HepG2 (cell line): ENCODE results near the gene INAFM2. TPM values are rescaled to one million over a fixed set of nuclear protein-coding genes. Genes with fewer than 3 reads are reported as not detected.

Experiments used
- ATAC-seq: fragments of 200-7000 bp; cut with Tn5 transposase; 3 replicates; pipeline ENCODE4 v1.9.1; 2020; ENCODE audit warnings: mild to moderate bottlenecking, moderate library complexity
- BruUV-seq: library from RNA; stranded (reverse); fragments of 400-500 nt; replicated peaks from 2 replicates; lab custom pipeline; 2021; lab: Mats Ljungman, UMichigan
- CTCF ChIA-PET: fragments of 300-600 bp; formaldehyde crosslinking; extraction: SDS; loops from one replicate; lab custom pipeline; 2021; ENCODE audit warnings: low total read pairs, inconsistent platforms, low intra/inter-chr PET ratio; lab: Yijun Ruan, JAX
- POLR2A ChIA-PET: fragments of 350-600 bp; sonication (Branson Sonifier 250); formaldehyde crosslinking; loops from one replicate; lab custom pipeline; 2020; ENCODE audit warnings: antibody characterized with exemption, inconsistent platforms; lab: Yijun Ruan, JAX
- DNase-seq: peaks from one replicate; pipeline ENCODE4 v3.0.0-alpha.2; 2015; ENCODE audit warnings: low spot score
- FAIRE-seq: peaks from 3 replicates; lab custom pipeline; 2011; peaks lifted over from hg19 to GRCh38; lab: Jason Lieb, UNC
- H2AFZ ChIP-seq: one replicate; pipeline ENCODE4 v1.6.1; 2011; ENCODE audit warnings: low read length, inconsistent platforms
- H3K27ac ChIP-seq: fragments of 300-600 bp; 3 replicates; pipeline ENCODE4 v1.8.0; 2011; ENCODE audit warnings: mixed run types, mild to moderate bottlenecking, mixed read lengths, low read length, inconsistent platforms; ENCODE audit not compliant: insufficient read depth; ENCODE audit errors: extremely low read length
- H3K27me3 ChIP-seq, 2 experiments: fragments of 200-600 bp in 1 of 2; 2 replicates in 1 of 2; 3 replicates in 1 of 2; pipeline versions ENCODE4 v1.6.0 to v1.8.0; 2011; ENCODE audit warnings: low read length in 2 of 2, mild to moderate bottlenecking in 2 of 2, moderate library complexity in 2 of 2, inconsistent platforms in 1 of 2; ENCODE audit not compliant: insufficient read depth in 2 of 2, control insufficient read depth in 1 of 2
- H3K36me3 ChIP-seq, 2 experiments: fragments of 200-600 bp in 1 of 2; replicated peaks in 1 of 2; 2 replicates in 1 of 2; 3 replicates in 1 of 2; pipeline versions ENCODE4 v1.5.1 to v1.8.0; 2011; ENCODE audit warnings: low read length in 2 of 2, inconsistent platforms in 1 of 2; ENCODE audit not compliant: insufficient read depth in 2 of 2, control insufficient read depth in 1 of 2
- H3K4me1 ChIP-seq: 2 replicates; pipeline ENCODE4 v1.5.1; 2012; ENCODE audit warnings: low read length, inconsistent platforms; ENCODE audit not compliant: insufficient read depth
- H3K4me2 ChIP-seq: 2 replicates; pipeline ENCODE4 v1.6.0; 2011; ENCODE audit warnings: low read depth, low read length, inconsistent platforms
- H3K4me3 ChIP-seq, 3 experiments: fragments of 200-600 bp in 1 of 3; sonication (generic), shearing (Covaris generic) in 1 of 3; replicated peaks in 1 of 3; 2 replicates each; pipeline ENCODE4 v1.5.1; 2011 to 2016; ENCODE audit warnings: low read length in 3 of 3, inconsistent platforms in 2 of 3, low read depth in 2 of 3, mild to moderate bottlenecking in 2 of 3, control low read depth in 1 of 3, mixed read lengths in 1 of 3; ENCODE audit not compliant: insufficient read depth in 1 of 3
- H3K79me2 ChIP-seq: one replicate; pipeline ENCODE4 v1.6.1; 2011; ENCODE audit warnings: low read length, inconsistent platforms; ENCODE audit not compliant: insufficient read depth
- H3K9ac ChIP-seq: 2 replicates; pipeline ENCODE4 v1.6.0; 2011; ENCODE audit warnings: mild to moderate bottlenecking, low read depth, low read length, inconsistent platforms; ENCODE audit not compliant: insufficient read depth
- H3K9me3 ChIP-seq: 2 replicates; pipeline ENCODE4 v1.5.1; 2012; ENCODE audit warnings: mild to moderate bottlenecking, low read length
- H4K20me1 ChIP-seq: 2 replicates; pipeline ENCODE4 v1.6.0; 2011; ENCODE audit warnings: inconsistent platforms, mild to moderate bottlenecking, low read length, moderate library complexity; ENCODE audit not compliant: insufficient read depth
- ATF7 ChIP-seq, 2 experiments: fragments of 450-650 bp in 1 of 2; sonication (generic) in 1 of 2; formaldehyde crosslinking in 1 of 2; IDR thresholded peaks; 2 replicates each; pipeline versions ENCODE4 v1.4.0 to v1.6.1; 2016 to 2020; ENCODE audit warnings: antibody characterized with exemption in 1 of 2, mild to moderate bottlenecking in 1 of 2, missing genetic modification reagents in 1 of 2
- BRCA1 ChIP-seq: sonication (generic); formaldehyde crosslinking; IDR thresholded peaks from 2 replicates; pipeline ENCODE4 v1.4.0; 2020; ENCODE audit warnings: missing genetic modification reagents
- EED ChIP-seq: sonication (generic); formaldehyde crosslinking; IDR thresholded peaks from 2 replicates; pipeline ENCODE4 v1.5.0; 2020; ENCODE audit warnings: mild to moderate bottlenecking, missing genetic modification reagents
- HIVEP1 ChIP-seq: sonication (generic); formaldehyde crosslinking; IDR thresholded peaks from 2 replicates; pipeline ENCODE4 v1.4.0; 2020; ENCODE audit warnings: mild to moderate bottlenecking, missing genetic modification reagents
- IKZF5 ChIP-seq: IDR thresholded peaks from 2 replicates; pipeline ENCODE4 v1.6.1; 2018; ENCODE audit warnings: missing genetic modification reagents, mild to moderate bottlenecking, missing compliant biosample characterization
- KDM6A ChIP-seq: IDR thresholded peaks from 2 replicates; pipeline ENCODE4 v1.6.1; 2016; ENCODE audit warnings: low read depth
- MAFF ChIP-seq: IDR thresholded peaks from 2 replicates; pipeline ENCODE4 v1.6.1; 2011; ENCODE audit warnings: low read depth, low read length, improper control_type of control experiment
- MAX ChIP-seq: IDR thresholded peaks from 2 replicates; pipeline ENCODE4 v1.6.1; 2012; ENCODE audit warnings: inconsistent platforms
- SCMH1 ChIP-seq: sonication (generic); formaldehyde crosslinking; IDR thresholded peaks from 2 replicates; pipeline ENCODE4 v1.9.0; 2021; ENCODE audit warnings: missing genetic modification reagents, mild to moderate bottlenecking, borderline replicate concordance
- THRA ChIP-seq: sonication (generic); formaldehyde crosslinking; IDR thresholded peaks from 2 replicates; pipeline ENCODE4 v1.4.0; 2020; ENCODE audit warnings: missing genetic modification reagents, borderline replicate concordance
- TOPORS ChIP-seq: sonication (generic); formaldehyde crosslinking; IDR thresholded peaks from 2 replicates; pipeline ENCODE4 v1.8.0; 2023; ENCODE audit warnings: mild to moderate bottlenecking, missing genetic modification reagents
- WIZ ChIP-seq: sonication (generic); formaldehyde crosslinking; IDR thresholded peaks from 2 replicates; pipeline ENCODE4 v1.5.1; 2020; ENCODE audit warnings: mild to moderate bottlenecking, missing genetic modification reagents
- ZFP36 ChIP-seq: fragments of 150-350 bp; IDR thresholded peaks from 2 replicates; pipeline ENCODE4 v1.6.1; 2018; ENCODE audit warnings: borderline replicate concordance, low read length, low read depth; ENCODE audit not compliant: partially characterized antibody
- ZNF430 ChIP-seq: sonication (generic); formaldehyde crosslinking; IDR thresholded peaks from 2 replicates; pipeline ENCODE4 v1.9.0; 2021; ENCODE audit warnings: mild to moderate bottlenecking, missing genetic modification reagents
- ZNF468 ChIP-seq: sonication (generic); formaldehyde crosslinking; IDR thresholded peaks from 2 replicates; pipeline ENCODE4 v1.8.0; 2022; ENCODE audit warnings: mild to moderate bottlenecking, moderate library complexity, missing genetic modification reagents
- ZNF605 ChIP-seq: sonication (generic); formaldehyde crosslinking; IDR thresholded peaks from 2 replicates; pipeline ENCODE4 v1.8.0; 2022; ENCODE audit warnings: mild to moderate bottlenecking, missing genetic modification reagents
- ZNF879 ChIP-seq: sonication (generic); formaldehyde crosslinking; IDR thresholded peaks from 2 replicates; pipeline ENCODE4 v1.8.1; 2023; ENCODE audit warnings: missing genetic modification reagents
- WGBS: methylation state at CpG from one replicate; pipeline ENCODE4 v1.1.6; 2017; ENCODE audit warnings: low lambda C conversion rate; 5-methylcytosine and 5-hydroxymethylcytosine counted together
- in situ Hi-C: cut with HindIII; loops from 2 replicates; pipeline ENCODE4 v1.10.0; 2017; ENCODE audit warnings: low pct_unique_long_range_greater_than_20kb; ENCODE audit not compliant: extremely low pct_ligation_motif_present
- intact Hi-C: fragments of 100-400 bp; cut with micrococcal nuclease; formaldehyde crosslinking; loops from one replicate; pipeline ENCODE4 v1.10.0; 2022; ENCODE audit not compliant: unreplicated experiment
- polyA plus RNA-seq, 8 experiments: library from polyadenylated mRNA; depleted of rRNA in 3 of 8; stranded (reverse) in 7 of 8; unstranded in 1 of 8; fragments of >200 nt; fragmentation: Illumina TruSeq in 4 of 8; extraction: Trizol in 4 of 8; gene quantifications; 2 replicates each; pipeline versions ENCODE4 v1.2.1 to v1.2.3, GENCODE V29; 2011 to 2016; ENCODE audit warnings: low read depth in 4 of 8, missing spikeins in 1 of 8, mixed read lengths in 1 of 8; ENCODE audit not compliant: insufficient read depth in 1 of 8
- total RNA-seq, 5 experiments: library from RNA; depleted of rRNA; stranded (reverse); fragments of >200 nt; fragmentation: Illumina TruSeq; extraction: Trizol; gene quantifications; 2 replicates each; pipeline ENCODE4 v1.2.3, GENCODE V29; 2016; ENCODE audit warnings: low read depth in 1 of 5

The INAFM2 gene
- total and polyA plus RNA-seq, 2 of the 13 experiments (the other 11 are each of a cell fraction or from before 2014, with no cell fraction given) = 5.5 to 6.5 TPM

GRCh38 chr15:40293905-40294895 lies 29.3 kb upstream of the INAFM2 start:
- H3K4me1 ChIP-seq = peaks cover 10% of the 10 kb centered on the region; the same call in 1 of the 2 replicates
- no peak overlapping the region for H2AFZ ChIP-seq
- POLR2A ChIA-PET = no interaction called here
- no peaks in the 10 kb centered on the region for H4K20me1 ChIP-seq
- H3K36me3 ChIP-seq = no peaks in the 10 kb centered on the region
- H3K9me3 ChIP-seq = no peaks in the 10 kb centered on the region
- no peak overlapping the region for H3K9ac ChIP-seq
- no peak overlapping the region for H3K4me3 ChIP-seq
- CTCF ChIA-PET = no interaction called here
- ATAC-seq = no peak
- no peak overlapping the region for H3K4me2 ChIP-seq
- no peaks in the 10 kb centered on the region for H3K79me2 ChIP-seq
- intact Hi-C loops (no loop called here), in situ Hi-C loops (no loop called here)
- FAIRE-seq = no peak
- H3K27ac ChIP-seq = no peak overlapping the region
- peaks cover 24 to 97% of the 10 kb centered on the region in 2 experiments for H3K27me3 ChIP-seq
- WGBS = 24% methylated on average over 9 of the region's 20 CpGs
- BruUV-seq = no TSS peak
- DNase-seq = no peak
- no peak for TF ChIP-seq MAX
- no peak for TF ChIP-seq ZNF468 (CRISPR knock-in tag)
- no peak for TF ChIP-seq ZFP36
- no peak for TF ChIP-seq BRCA1 (CRISPR knock-in tag)
- no peak for TF ChIP-seq WIZ (CRISPR knock-in tag)
- no peak for TF ChIP-seq KDM6A (CRISPR knock-in tag)
- no peak for TF ChIP-seq IKZF5 (CRISPR knock-in tag)
- TF ChIP-seq EED (CRISPR knock-in tag) = no peak
- no peak for TF ChIP-seq HIVEP1 (CRISPR knock-in tag)
- no peak for TF ChIP-seq ATF7 (IDR thresholded peaks at IDR 0.05)
- no peak for TF ChIP-seq ATF7 (CRISPR knock-in tag; IDR thresholded peaks at IDR 0.05)
- no peak for TF ChIP-seq TOPORS
- TF ChIP-seq ZNF605 (CRISPR knock-in tag) = no peak
- TF ChIP-seq ZNF430 (CRISPR knock-in tag) = no peak
- no peak for TF ChIP-seq ZNF879
- TF ChIP-seq SCMH1 (CRISPR knock-in tag) = no peak
- TF ChIP-seq THRA = no peak
- TF ChIP-seq MAFF = no peak
